Fibroblast of skin of right biceps (primary cell): Measurements from ENCODE around the gene PIP.
"Not testable (repeated sequence)": the region's sequence is repeated elsewhere in the genome, so short reads cannot be mapped to it uniquely, and the experiment has no call there.

Experiments
- DNase-seq: peaks from one replicate; pipeline ENCODE4 v3.0.0-alpha.2; 2013

Gene PIP, protein sequence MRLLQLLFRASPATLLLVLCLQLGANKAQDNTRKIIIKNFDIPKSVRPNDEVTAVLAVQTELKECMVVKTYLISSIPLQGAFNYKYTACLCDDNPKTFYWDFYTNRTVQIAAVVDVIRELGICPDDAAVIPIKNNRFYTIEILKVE

DNA sequence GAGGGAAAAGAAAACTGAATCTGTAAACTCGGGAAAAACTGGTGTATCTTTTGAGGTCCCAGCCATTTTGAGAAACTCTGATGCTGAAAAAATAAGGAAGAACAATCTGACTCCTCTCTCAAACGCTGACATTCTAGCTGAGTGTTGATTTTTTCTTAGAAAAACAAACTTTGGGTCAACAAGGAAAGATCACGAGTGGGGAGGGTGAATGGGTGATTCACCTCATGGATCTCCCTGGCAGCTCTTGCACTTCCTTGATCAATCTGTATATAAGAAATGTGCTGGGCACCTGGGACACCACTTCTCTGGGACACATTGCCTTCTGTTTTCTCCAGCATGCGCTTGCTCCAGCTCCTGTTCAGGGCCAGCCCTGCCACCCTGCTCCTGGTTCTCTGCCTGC, at the start of gene PIP:
Gene PIP (plus strand): TSS at position 297 of the 400 bp plus-strand sequence. CDS start 40 bp downstream, at position 337.
- DNase-seq = no peak

DNA sequence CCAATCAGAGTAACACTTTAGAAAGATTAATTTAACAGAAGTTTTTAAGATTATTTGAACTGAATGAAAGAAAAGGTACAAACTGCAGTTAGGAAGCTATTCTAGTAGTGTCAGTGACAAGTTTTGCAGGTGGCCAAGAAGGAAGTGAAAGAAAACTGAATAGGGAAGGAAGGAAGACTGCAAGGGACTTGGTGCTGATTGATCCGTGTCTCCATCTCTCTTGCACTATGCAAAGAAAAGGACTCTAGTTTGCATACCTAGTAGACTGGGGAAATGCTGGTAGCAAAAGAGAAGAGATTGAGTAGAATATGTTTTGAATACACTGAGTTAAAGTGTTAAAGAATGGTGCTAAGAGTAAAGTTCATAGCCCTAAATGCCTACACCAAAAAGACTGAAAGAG, 46.8 kb upstream of the PIP start:
- DNase-seq = no peak

DNA sequence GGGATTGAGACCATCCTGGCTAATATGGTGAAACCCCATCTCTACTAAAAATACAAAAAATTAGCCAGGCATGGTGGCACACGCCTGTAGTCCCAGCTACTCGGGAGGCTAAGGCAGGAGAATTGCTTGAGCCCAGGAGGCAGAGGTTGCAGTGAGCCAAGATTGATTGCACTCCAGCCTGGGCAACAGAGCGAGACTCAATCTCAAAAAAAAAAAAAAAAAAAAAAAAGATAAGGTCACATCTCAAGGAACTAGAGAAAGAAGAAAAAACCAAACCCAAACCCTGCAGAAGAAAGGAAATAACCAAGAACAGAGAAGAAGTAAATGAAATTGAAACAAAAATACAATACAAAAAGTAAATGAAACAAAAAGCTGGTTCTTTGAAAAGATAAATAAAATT, 46.3 kb upstream of the PIP start:
- DNase-seq = not testable (repeated sequence)

DNA sequence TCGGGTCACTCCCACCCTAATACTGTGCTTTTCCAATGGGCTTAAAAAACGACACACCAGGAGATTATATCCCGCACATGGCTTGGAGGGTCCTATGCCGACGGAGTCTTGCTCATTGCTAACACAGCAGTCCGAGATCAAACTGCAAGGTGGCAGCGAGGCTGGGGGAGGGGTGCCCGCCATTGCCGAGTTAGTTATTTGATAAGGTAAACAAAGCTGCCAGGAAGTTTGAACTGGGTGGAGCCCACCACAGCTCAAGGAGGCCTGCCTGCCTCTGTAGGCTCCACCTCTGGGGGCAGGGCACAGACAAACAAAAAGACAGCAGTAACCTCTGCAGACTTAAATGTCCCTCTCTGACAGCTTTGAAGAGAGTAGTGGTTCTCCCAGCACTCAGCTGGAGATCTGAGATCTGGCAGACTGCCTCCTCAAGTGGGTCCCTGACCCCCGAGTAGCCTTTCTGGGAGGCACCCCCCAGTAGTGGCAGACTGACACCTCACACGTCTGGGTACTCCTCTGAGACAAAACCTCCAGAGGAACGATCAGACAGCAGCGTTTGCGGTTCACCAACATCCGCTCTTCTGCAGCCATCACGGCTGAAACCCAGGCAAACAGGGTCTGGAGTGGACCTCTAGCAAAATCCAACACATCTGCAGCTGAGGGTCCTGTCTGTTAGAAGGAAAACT, 43.2 kb upstream of the PIP start:
- DNase-seq = not testable (repeated sequence)

DNA sequence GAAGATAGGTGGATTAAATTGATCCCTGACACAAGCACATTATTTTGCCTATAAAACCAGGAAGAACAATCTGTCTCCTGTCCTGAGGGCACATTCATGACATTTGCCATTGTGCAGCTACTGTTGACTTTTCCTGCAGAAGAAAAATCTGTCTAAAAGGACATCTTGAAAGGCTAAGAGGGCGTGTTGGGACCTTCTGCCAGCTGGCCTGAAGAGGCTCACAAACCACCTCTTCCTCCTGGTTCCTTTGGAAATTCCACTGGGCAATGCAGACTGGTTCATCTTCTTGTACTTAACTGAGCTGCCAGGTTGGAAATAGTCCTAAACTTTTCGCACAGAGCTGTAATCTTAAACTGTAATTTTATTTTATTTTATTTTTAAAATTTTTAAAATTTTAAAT, 35.7 kb upstream of the PIP start:
- no peak for DNase-seq

DNA sequence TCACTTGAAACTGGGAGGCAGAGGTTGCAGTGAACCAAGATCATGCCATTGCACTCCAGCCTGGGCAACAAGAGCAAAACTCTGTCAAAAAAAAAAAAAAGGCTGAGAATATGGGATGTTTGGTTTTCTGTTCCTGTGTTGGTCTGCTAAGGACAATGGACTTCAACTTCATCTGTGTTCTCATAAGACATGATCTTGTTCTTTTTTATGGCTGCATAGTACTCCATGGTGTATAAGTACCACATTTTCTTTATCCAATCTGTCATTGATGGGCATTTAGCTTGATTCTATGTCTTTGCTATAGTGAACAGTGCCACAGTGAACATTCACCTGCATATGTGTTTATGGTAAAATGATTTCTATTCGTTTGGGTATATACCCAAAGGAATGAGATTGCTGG, 32.3 kb upstream of the PIP start:
- not testable (repeated sequence) for DNase-seq

DNA sequence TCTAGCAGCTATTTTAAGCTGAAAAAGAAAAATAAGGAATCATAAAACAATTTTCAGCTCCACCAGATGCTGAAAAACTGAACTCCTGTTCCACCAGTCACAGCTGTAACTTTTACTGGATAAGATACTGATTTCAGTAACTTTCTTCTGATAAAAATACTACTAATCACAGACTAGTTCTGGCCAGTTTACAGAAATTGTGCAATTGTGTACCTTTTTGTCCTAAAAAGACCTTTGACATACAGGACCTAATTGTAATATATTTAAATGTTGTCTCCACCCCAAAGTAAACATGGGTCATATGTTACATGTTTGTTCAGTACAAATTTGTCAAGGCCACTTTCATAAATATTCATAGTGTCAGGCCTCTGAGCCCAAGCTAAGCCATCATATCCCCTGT, 27.1 kb upstream of the PIP start:
- DNase-seq = no peak

DNA sequence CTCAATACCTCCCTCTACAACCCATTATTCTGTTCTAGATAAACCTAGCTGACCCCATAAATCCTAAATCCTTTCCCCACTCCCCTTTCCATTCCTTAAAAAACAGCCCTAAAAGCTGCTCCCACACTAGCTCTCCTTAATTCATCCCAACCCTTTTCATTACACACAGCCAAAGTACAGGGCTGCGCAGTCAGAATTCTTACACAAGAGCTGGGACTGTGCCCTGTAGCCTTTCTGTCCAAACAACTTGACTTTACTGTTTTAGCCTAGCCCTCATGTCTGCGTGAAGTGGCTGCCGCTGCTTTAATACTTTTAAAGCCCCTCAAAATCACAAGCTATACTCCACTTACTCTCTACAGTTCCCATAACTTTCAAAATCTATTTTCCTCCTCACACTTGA, 23.9 kb upstream of the PIP start:
- not testable (repeated sequence) for DNase-seq

DNA sequence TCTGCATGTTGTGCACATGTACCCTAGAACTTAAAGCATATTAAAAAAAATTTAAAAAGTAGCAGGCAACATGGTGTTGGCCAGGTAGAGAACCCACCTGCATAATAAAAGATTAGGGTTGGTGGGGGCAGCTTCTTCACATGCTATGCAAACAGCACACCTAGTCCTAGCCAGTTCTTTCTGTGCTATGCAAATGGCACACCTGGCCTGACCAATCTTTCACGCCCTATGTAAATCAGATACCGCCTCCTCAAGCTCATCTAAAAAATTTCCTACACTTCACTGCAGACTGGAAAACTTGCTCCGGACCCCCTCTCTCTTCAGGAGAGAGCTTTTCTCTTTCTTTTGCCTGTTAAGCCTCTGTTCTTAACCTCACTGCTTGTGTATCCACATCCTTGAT, 14.5 kb upstream of the PIP start:
- no peak for DNase-seq

DNA sequence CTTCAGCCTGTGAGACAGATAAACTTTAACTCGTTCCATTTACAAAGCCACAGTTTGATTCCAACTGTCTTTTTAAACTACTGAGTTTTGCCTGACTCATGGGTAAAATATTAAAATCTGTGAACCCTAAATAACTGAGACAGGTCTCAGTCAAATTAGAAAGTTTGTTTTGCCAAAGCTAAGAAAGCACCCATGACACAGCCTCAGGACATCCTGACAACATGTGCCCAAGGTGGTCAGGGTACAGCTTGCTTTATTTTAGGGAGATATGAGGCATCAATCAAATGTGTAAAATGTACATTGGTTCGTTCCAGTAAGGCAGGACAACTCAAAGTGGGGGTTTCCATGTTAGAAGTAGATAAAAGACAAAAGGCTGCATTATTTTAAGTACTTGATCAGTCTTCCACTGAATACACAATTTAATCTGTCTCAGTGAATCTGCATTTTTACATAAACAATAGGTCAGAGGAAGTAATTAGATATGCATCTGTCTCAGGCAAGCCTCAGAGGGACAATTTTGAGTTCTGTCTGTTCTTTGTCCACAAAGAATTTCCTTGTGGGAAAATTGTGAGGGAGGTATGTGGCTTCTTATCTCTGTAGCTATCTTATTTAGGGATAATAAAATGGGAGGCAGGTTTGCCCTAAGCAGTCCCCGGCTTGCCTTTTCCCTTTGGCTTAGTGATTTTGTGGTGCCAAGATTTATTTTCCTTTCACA, 11.0 kb upstream of the PIP start:
- DNase-seq = no peak

DNA sequence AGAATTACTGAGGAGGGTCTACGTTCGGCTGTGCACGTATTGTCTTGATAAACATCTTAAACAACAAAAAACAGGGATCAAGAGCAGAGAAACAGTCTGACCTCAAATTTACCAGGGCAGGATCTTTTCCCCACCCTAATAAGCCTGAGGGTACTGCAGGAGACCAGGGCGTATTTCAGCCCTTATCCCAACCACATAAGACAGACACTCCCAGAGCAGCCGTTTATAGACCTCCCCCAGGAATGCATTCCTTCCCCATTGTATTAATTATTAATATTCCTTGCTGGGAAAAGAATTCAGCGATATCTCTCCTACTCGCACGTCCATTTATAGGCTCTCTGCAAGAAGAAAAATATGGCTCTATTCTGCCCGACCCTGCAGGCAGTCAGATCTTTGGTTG, 8.6 kb upstream of the PIP start:
- not testable (repeated sequence) for DNase-seq

DNA sequence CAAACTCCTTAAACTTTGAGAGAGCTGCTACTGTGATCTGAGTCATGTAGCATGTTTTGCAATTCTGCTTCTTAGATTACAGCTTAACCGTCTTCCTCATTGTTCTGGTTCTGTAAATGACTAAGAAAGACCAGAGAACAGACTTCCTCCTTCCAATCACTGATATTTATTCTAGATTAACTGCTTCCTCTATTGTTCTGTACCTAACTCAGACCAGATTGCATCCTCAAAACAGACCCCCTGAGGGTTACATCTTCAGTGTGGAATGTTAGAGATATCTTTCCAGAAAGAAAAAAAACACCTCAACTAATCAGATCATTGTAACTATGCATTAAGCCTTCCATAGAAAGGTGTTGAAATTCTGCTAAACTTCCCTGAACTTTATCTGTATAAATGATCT, 5.7 kb upstream of the PIP start:
- DNase-seq = no peak

DNA sequence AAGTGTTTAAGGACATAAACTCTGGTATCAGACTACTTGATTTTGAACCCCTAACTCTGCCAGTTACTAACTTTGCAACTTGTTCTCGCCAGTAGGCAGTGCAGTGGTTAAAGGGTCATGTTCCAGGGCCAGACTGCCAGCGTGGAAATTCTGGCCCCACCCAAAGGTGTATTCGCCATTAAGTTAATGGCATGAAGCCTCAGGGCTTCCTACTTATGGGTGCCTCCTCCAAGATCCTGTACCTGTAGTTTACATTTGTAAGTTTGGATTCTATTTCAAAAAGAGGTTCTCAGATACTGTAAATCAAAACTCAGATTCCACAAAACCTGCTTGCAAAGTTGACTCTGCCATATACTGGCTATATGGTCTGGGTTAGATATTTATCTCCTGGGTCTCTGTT, 2.8 kb upstream of the PIP start:
- no peak for DNase-seq

DNA sequence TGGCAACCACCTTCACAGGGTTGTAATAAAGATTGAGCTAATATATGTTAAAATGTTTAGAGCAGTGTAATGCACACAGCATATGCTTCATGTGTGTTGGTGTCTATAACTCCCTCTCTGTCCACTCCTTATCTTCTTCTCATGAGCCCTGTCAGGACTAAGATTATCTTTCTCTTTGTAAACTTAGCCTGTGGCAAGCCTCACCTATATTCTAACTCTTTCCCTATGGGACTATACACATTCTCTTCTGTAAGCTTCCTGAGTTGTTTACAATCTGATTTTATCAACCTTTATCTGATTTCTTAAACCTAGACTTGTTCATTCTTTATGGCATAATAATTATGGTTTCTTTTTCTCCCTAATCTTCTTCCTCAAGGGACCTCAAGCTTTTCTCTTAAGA, 2.4 kb upstream of the PIP start:
- no peak for DNase-seq

DNA sequence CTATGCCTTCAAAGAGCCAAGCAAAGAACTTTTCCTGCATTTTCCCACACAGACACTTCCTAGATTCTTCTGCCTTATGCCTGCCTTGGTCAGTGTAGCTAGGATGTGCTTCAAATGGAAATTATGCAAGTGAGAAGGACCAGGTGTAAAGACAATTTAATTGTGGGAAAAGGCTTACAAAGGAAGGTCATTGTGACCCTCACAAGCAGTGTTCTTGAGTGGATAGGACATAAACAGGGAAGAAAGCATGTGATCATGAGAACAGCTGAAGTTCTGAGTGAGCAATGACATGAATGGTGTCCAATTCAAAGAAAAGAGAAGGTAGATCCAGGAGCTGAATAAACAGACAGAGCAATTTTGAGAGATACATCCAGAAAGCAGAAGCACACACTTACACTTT, 1.3 kb upstream of the PIP start:
- no peak for DNase-seq

DNA sequence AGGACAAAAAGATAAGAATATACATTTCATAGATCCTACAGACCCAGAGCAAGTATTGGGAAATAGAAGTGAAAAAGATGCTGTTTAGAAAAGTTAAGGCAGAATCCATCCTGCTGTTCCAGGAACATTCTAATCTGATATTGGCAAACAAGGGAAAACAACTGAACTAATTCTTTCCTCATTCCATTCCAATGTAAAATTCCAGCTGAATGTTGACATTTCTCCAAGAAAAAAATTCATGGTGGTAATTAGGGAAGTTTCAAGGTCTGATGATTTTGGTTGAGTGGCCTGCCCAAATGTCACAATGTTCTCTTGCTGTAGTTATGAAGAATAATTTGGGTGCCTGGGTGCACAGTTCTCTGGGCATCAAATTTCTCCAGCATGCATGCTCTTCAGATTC, 15.2 kb downstream of the PIP start:
- DNase-seq = no peak

DNA sequence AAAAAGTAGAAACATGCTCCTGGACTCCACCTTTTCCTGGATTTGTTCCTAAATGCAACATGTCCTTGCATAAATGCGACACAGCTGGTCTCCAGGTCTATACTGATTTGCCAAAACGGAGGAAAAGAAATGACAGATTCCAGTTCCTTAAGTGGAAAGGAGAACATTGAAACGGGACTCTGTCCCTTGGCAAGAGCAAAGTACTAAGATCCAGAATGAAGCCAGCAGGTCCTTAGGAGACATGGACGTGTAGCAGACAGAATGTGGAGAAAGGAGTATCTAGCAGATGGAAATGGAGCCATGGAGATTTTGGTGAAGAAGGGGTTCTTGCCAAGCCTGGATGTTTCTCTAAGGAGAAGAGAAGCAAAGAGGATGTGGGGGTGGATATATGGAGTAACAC, 16.2 kb downstream of the PIP start:
- no peak for DNase-seq

DNA sequence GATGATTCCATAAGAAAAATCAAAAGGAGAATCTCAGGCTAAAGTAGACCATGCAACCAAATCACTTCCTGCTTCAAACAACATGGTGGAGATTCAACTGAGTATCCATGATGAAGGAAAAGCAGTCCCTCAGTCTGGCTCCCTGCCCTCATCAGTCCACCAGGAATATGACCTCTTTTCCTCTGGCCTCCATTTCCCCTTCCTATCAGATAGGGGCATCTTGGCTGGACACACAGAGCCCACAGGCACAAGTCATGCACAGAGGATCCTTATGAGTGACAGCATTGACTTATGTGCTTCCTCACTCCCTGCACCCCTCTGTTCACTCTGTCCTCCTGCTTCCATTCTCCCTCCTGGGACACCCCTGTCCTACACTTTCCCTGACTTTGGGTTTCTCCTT, 16.8 kb downstream of the PIP start:
- DNase-seq = no peak

DNA sequence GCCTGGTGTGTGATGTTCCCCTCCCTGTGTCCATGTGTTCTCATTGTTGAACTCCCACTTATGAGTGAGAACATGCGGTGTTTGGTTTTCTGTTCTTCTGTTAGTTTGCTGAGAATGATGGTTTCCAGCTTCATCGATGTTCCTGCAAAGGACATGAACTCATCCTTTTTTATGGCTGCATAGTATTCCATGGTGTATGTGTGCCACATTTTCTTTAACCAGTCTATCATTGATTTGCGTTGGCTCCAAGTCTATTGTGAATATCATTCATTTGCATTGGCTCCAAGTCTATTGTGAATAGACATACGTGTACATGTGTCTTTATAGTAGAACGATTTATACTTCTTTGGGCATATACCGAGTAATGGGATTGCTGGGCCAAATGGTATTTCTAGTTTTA, 18.8 kb downstream of the PIP start:
- not testable (repeated sequence) for DNase-seq

DNA sequence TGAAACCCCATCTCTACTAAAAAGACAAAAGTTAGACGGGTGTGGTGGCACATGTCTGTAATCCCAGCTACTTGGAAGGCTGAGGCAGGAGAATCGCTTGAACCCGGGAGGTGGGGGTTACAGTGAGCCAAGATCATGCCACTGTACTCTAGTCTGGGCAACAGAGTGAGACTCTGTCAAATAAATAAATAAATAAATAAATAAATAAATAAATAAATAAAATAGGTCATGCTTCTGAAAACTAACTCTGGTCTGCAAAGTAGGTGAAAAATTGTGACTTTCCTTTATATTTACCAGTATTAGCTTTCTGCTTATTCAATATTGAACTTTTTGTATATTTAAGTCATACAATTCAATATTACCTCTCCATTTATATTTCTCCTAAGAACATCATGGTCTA, 26.7 kb downstream of the PIP start:
- DNase-seq = not testable (repeated sequence)

DNA sequence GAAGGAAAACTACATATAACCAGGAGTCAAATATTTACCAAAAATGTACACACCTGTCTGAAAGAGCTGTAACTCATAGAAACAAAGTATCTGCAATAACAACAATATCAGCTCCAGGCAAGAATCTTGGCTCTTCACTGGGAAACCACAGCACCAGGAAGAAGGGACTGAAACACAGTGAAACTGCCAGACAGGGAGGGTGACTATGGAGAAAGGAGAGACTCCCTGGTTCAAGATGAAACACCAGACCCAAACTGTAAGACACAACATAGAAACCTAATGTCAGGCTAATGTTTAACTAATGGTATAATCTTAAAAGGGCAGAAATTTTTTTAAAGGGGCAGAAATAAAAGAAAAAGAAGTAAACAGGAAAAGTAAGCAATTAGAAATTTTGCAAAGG, 39.8 kb downstream of the PIP start:
- DNase-seq = no peak

DNA sequence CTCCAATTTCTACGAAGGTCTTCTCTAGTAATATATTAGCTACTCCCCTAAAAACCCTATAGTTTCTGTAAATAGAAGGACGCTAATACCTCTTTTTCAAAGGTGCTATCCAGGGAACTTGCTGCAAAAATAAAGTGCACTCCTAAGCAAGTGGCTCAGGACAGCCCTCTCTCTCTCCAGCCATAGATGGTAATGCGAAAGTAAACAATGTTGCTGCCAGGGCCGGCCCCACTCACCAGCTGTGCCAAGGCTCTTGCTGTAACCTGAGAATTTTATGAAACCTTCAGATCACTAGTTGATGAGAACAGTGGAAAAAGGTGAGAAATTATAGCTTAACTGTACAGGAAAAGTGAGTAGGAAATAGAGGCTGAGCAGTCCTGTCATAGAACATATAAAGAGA, 40.5 kb downstream of the PIP start:
- DNase-seq = no peak

DNA sequence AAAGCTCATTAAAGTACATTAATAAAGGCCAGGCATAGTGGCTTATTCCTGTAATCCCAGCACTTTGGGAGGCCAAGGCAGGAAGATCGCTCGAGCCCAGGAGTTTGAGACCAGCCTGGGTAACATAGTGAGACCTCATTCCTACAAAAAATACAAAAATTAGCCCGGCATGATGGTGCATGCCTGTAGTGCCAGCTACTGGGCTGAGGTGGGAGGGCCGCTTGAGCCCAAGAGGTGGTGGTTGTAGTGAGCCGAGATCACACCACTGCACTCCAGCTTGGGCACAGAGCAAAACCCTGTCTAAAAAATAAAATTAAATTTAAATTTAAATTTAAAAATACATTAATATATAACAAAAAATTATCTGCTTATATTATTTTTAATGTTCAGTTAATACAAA, 44.3 kb downstream of the PIP start:
- no peak for DNase-seq

DNA sequence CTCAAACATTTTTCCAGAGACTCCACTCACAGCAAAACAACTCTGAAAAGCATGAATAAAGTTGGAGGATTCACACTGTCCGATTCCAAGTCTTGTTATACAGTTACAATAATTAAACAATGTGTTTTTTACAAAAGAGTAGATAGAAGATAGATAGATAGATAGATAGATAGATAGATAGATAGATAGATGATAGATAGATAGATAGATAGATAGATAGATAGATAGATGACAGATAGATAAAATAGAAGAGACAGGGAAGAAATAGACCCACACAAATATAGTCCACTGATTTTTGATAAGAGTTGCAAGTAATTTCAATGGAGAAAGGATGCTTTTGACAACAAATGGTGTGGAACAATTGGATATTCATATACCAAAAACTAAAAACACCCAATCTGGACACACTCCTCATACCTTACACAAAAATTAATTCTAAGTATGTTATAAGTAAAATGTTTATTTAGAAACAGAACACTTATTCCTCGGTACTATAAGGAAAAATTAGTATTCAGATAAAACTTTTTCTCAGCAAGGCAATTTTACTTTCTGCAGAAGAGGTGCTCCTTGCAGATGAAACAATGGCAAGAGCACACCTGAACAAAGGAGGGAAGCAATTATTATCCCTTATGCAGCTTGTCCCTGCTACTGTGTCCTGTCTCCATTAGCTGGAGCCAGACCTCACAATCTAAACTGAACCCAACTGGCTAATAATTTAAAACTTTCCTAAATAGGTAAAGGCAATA, 45.7 kb downstream of the PIP start:
- DNase-seq = no peak
